Cardiac muscle cell (in vitro differentiated cells and primary cell): ENCODE measurements around the gene LIN7B. TPM values are rescaled to one million over a fixed set of nuclear protein-coding genes. Genes with fewer than 3 reads are reported as not detected.

Source experiments
- DNase-seq, 2 donors: peaks; one replicate each; pipeline versions ENCODE4 v3.0.0 to v3.0.0-alpha.2; 2010 to 2017; ENCODE audit warnings: low read depth in 1 of 2, low spot score in 1 of 2
- H3K27ac ChIP-seq: fragments of 200-600 bp; sonication (generic); 2 replicates; pipeline ENCODE4 v1.5.1; 2016
- H3K27me3 ChIP-seq: fragments of 200-600 bp; sonication (generic); 2 replicates; pipeline ENCODE4 v1.6.0; 2016; ENCODE audit warnings: control low read depth
- H3K36me3 ChIP-seq: fragments of 200-600 bp; sonication (generic); 2 replicates; pipeline ENCODE4 v1.5.1; 2016; ENCODE audit warnings: control low read depth
- H3K4me1 ChIP-seq: fragments of 200-600 bp; sonication (generic); 2 replicates; pipeline ENCODE4 v1.8.1; 2017; ENCODE audit warnings: low read depth, mild to moderate bottlenecking, mixed run types
- H3K4me3 ChIP-seq: fragments of 200-600 bp; sonication (generic); 2 replicates; pipeline ENCODE4 v1.5.1; 2016; ENCODE audit warnings: mild to moderate bottlenecking
- H3K9me3 ChIP-seq: fragments of 200-600 bp; sonication (generic); 2 replicates; pipeline ENCODE4 v1.5.1; 2017; ENCODE audit warnings: low read depth, mild to moderate bottlenecking, control low read depth
- CTCF ChIP-seq: IDR thresholded peaks from 2 replicates; pipeline ENCODE4 v1.5.1; 2012; ENCODE audit warnings: low read depth, mild to moderate bottlenecking, low read length
- polyA plus RNA-seq: library from polyadenylated mRNA; unstranded; fragments of >200 nt; fragmentation: Nextera tagmentation; extraction: Ambion mirVana; gene quantifications from 2 replicates; pipeline ENCODE4 v1.2.1, GENCODE V29; 2016
- total RNA-seq: library from RNA; depleted of rRNA; stranded (reverse); fragments of >200 nt; gene quantifications from 2 replicates; pipeline ENCODE4 v1.2.3, GENCODE V29; 2016

Gene LIN7B
- total and polyA plus RNA-seq, 2 experiments from 2014 or later: 20.0 to 37.8 TPM

- no peak overlapping the region for H3K4me3 ChIP-seq
- no peak for DNase-seq
- H3K9me3 ChIP-seq: no peaks in the 10 kb centered on the region
- peaks cover under 1% of the 10 kb centered on the region for H3K4me1 ChIP-seq
- no peak for TF ChIP-seq CTCF
- no peaks in the 10 kb centered on the region for H3K36me3 ChIP-seq
- no peaks in the 10 kb centered on the region for H3K27me3 ChIP-seq
- no peak overlapping the region for H3K27ac ChIP-seq
These were observed 32.9 kb upstream of the LIN7B start for GRCh38 chr19:49081273-49081672.

GRCh38 chr19:49084206-49085019, 29.8 kb upstream of the LIN7B start:
- peak overlapping the region; percentile 90 for H3K27ac ChIP-seq
- no peak for DNase-seq
- TF ChIP-seq CTCF: no peak

GRCh38 chr19:49085020-49085867, 28.9 kb upstream of the LIN7B start, which contains the start of gene SNRNP70:
Gene SNRNP70 (plus strand): TSS chr19:49085451. CDS start chr19:49086415, 964 bp downstream.
- DNase-seq: peak; percentile 100
- Histone ChIP-seq H3K9me3 (no peaks in the 10 kb centered on the region), H3K27ac (peak within 1 kb of the TSS; percentile 98), H3K36me3 (peaks cover 15% of the 10 kb centered on the region), H3K27me3 (no peaks in the 10 kb centered on the region), H3K4me3 (peak within 1 kb of the TSS; percentile 76), H3K4me1 (peaks cover 6% of the 10 kb centered on the region)
- no peak for TF ChIP-seq CTCF

More at GRCh38 chr19:49084206-49085019, 29.8 kb upstream of the LIN7B start:
- peak overlapping the region; percentile 13 for H3K4me3 ChIP-seq
- H3K27me3 ChIP-seq: no peaks in the 10 kb centered on the region
- peaks cover 6% of the 10 kb centered on the region for H3K4me1 ChIP-seq
- H3K36me3 ChIP-seq: peaks cover 9% of the 10 kb centered on the region
- H3K9me3 ChIP-seq: no peaks in the 10 kb centered on the region

- Histone ChIP-seq H3K27ac (peak overlapping the region; percentile 98), H3K4me1 (peaks cover 6% of the 10 kb centered on the region), H3K4me3 (peak overlapping the region; percentile 76), H3K36me3 (peaks cover 21% of the 10 kb centered on the region), H3K27me3 (no peaks in the 10 kb centered on the region), H3K9me3 (no peaks in the 10 kb centered on the region)
- no peak for TF ChIP-seq CTCF
- no peak for DNase-seq
These were observed 28.3 kb upstream of the LIN7B start for GRCh38 chr19:49085868-49086232.

- H3K27ac ChIP-seq: no peak overlapping the region
These were observed 27.9 kb upstream of the LIN7B start for GRCh38 chr19:49086296-49086695.

More at GRCh38 chr19:49086296-49086695, 27.9 kb upstream of the LIN7B start:
- TF ChIP-seq CTCF: no peak
- Histone ChIP-seq H3K4me1 (peaks cover 6% of the 10 kb centered on the region), H3K9me3 (no peaks in the 10 kb centered on the region), H3K36me3 (peaks cover 24% of the 10 kb centered on the region), H3K4me3 (peak overlapping the region; percentile 76), H3K27me3 (no peaks in the 10 kb centered on the region)
- DNase-seq: no peak
